PC-9 (cell line): ENCODE results near the gene TPRG1. TPM values are rescaled to one million over a fixed set of nuclear protein-coding genes. Genes with fewer than 3 reads are reported as not detected.
"Not testable (repeated sequence)": the region's sequence is repeated elsewhere in the genome, so short reads cannot be mapped to it uniquely, and the experiment has no call there.

Experiments used
- BruUV-seq: library from RNA; stranded (reverse); fragments of 400-500 nt; replicated peaks from 2 replicates; lab custom pipeline; 2021; lab: Mats Ljungman, UMichigan
- CTCF ChIA-PET: fragments of 300-600 bp; sonication (Branson Sonifier 250); formaldehyde crosslinking; loops from one replicate; lab custom pipeline; 2022; ENCODE audit warnings: antibody characterized with exemption; lab: Charles Lee
- POLR2A ChIA-PET: fragments of 300-600 bp; sonication (Branson Sonifier 250); formaldehyde crosslinking; loops from one replicate; lab custom pipeline; 2022; ENCODE audit warnings: antibody characterized with exemption; ENCODE audit not compliant: unreplicated experiment; lab: Charles Lee
- DNase-seq, 2 experiments: peaks; one replicate each; pipeline versions ENCODE4 v3.0.0 to v3.0.0-alpha.2; 2015 to 2022; ENCODE audit warnings: mixed read lengths in 1 of 2
- H2AFZ ChIP-seq: fragments of 200-600 bp; sonication (generic); 2 replicates; pipeline ENCODE4 v1.8.1; 2017; ENCODE audit warnings: antibody characterized with exemption
- H3F3A ChIP-seq: fragments of 200-600 bp; sonication (generic); 2 replicates; pipeline ENCODE4 v1.8.1; 2017; ENCODE audit warnings: antibody characterized with exemption, mild to moderate bottlenecking, low read depth; ENCODE audit not compliant: insufficient read depth
- H3K27ac ChIP-seq: fragments of 200-600 bp; sonication (generic); 2 replicates; pipeline ENCODE4 v1.6.1; 2016; ENCODE audit warnings: mixed run types
- H3K27me3 ChIP-seq: fragments of 200-600 bp; sonication (generic); 2 replicates; pipeline ENCODE4 v1.6.1; 2016; ENCODE audit warnings: low read depth, mixed run types; ENCODE audit not compliant: insufficient read depth
- H3K36me3 ChIP-seq: fragments of 200-600 bp; sonication (generic); 2 replicates; pipeline ENCODE4 v1.6.1; 2016; ENCODE audit warnings: low read depth, mixed run types
- H3K4me1 ChIP-seq: fragments of 200-600 bp; sonication (generic); replicated peaks from 2 replicates; pipeline ENCODE4 v1.6.1; 2016; ENCODE audit warnings: mixed run types; ENCODE audit not compliant: insufficient read depth
- H3K4me2 ChIP-seq: fragments of 200-600 bp; sonication (generic); 2 replicates; pipeline ENCODE4 v1.6.1; 2017; ENCODE audit warnings: mixed run types
- H3K4me3 ChIP-seq: fragments of 200-600 bp; sonication (generic); 2 replicates; pipeline ENCODE4 v1.6.1; 2016; ENCODE audit warnings: mixed run types
- H3K79me2 ChIP-seq: fragments of 200-600 bp; sonication (generic); 2 replicates; pipeline ENCODE4 v1.6.1; 2017; ENCODE audit warnings: low read depth, mixed run types
- H3K9me2 ChIP-seq: fragments of 200-600 bp; sonication (generic); 2 replicates; pipeline ENCODE4 v1.8.1; 2017; ENCODE audit warnings: mild to moderate bottlenecking; ENCODE audit not compliant: insufficient read depth
- H3K9me3 ChIP-seq: fragments of 200-600 bp; sonication (generic); 2 replicates; pipeline ENCODE4 v1.8.1; 2016; ENCODE audit warnings: low read depth; ENCODE audit not compliant: insufficient read depth
- H4K20me1 ChIP-seq: fragments of 200-600 bp; sonication (generic); 2 replicates; pipeline ENCODE4 v1.8.1; 2017; ENCODE audit not compliant: insufficient read depth
- EZH2 ChIP-seq: fragments of 200-600 bp; sonication (generic); IDR thresholded peaks from 2 replicates; pipeline ENCODE4 v1.8.0; 2017; ENCODE audit warnings: antibody characterized with exemption, low read depth
- intact Hi-C: fragments of 100-400 bp; cut with micrococcal nuclease; formaldehyde crosslinking; loops from one replicate; pipeline ENCODE4 v1.10.0; 2022; ENCODE audit not compliant: unreplicated experiment
- total RNA-seq: library from RNA; stranded (reverse); gene quantifications from 2 replicates; pipeline ENCODE4 v1.2.3, GENCODE V29; 2021
- TF ChIP-seq, protein P1 (sequence below): fragments of 200-600 bp; sonication (generic); conservative IDR thresholded peaks from 2 replicates; pipeline ENCODE4 v1.6.1; 2017; ENCODE audit warnings: mixed run types, antibody characterized with exemption, mild to moderate bottlenecking, moderate library complexity

The TPRG1 gene
- total RNA-seq, 1 experiment from 2014 or later = 1.9 TPM

DNA sequence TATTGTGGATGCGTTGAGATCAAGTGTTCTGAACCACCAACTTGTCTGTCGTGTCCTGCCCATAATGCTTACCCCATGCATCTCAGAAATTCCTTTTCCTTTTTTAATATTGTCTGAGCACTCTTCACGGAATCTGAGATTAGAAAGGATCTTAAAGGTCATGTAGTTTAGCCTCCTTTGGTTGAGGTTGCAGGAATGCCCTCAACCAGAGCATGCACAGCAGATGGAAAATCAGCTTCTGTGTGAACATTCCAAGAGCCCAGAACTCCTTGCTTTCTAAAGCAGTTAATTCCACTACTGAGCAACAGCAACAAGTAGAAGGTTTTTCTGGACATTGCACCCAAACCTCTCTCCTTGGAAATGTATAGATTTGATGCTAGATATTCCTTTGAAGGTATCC, 153.7 kb downstream of the TPRG1 start:
- no peaks in the 10 kb centered on the region for H3K79me2 ChIP-seq
- H3K4me1 ChIP-seq = peaks cover 40% of the 10 kb centered on the region
- no peaks in the 10 kb centered on the region for H3K27me3 ChIP-seq
- H3K27ac ChIP-seq = peak overlapping the region; percentile 87
- no peak overlapping the region for H3K4me3 ChIP-seq
- peak overlapping the region; percentile 29 for H3K4me2 ChIP-seq
- BruUV-seq = no TSS peak
- no peaks in the 10 kb centered on the region for H3K9me2 ChIP-seq
- ChIA-PET POLR2A (interaction anchor here (0.8 to 2.2 kb wide), 2 partner anchors 20 to 29 kb away, joined by 3 to 15 read pairs; no protein-coding TSS in a partner anchor), CTCF (interaction anchor here (0.7 to 2.5 kb wide), 2 partner anchors 53 to 635 kb away, joined by 3 to 19 read pairs; no protein-coding TSS in a partner anchor)
- no peak for DNase-seq
- peaks cover 32% of the 10 kb centered on the region for H3K36me3 ChIP-seq
- H3F3A ChIP-seq = peaks cover 41% of the 10 kb centered on the region
- no peaks in the 10 kb centered on the region for H4K20me1 ChIP-seq
- H2AFZ ChIP-seq = 0 out of 2 replicates have a peak overlapping the region, but pooled peaks have one; percentile 4
- TF ChIP-seq, protein P1, sequence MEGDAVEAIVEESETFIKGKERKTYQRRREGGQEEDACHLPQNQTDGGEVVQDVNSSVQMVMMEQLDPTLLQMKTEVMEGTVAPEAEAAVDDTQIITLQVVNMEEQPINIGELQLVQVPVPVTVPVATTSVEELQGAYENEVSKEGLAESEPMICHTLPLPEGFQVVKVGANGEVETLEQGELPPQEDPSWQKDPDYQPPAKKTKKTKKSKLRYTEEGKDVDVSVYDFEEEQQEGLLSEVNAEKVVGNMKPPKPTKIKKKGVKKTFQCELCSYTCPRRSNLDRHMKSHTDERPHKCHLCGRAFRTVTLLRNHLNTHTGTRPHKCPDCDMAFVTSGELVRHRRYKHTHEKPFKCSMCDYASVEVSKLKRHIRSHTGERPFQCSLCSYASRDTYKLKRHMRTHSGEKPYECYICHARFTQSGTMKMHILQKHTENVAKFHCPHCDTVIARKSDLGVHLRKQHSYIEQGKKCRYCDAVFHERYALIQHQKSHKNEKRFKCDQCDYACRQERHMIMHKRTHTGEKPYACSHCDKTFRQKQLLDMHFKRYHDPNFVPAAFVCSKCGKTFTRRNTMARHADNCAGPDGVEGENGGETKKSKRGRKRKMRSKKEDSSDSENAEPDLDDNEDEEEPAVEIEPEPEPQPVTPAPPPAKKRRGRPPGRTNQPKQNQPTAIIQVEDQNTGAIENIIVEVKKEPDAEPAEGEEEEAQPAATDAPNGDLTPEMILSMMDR = no peak
- no peak for TF ChIP-seq EZH2
- intact Hi-C loops = loop anchor here (2.0 to 10.0 kb wide), 2 partner anchors 239 to 1591 kb away; no protein-coding TSS in a partner anchor
- peaks cover 56% of the 10 kb centered on the region for H3K9me3 ChIP-seq

DNA sequence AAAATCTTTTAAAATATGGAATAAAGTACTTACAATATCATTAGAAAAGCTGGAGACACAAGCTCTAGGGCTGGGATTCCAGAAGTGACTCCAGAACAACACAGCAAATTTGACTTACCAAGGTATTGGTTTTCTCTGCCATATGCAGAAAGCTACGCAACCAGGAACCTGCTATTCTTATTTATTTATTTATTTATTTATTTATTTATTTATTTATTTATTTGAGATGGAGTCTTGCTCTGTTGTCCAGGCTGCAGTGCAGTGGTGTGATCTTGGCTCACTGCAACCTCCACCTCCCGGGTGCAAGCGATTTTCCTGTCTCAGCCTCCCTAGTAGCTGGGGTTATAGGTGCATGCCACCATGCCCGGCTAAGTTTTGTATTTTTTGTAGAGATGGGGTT, 157.9 kb downstream of the TPRG1 start:
- intact Hi-C loops = loop anchor here (10.0 kb wide), 1 partner anchor 1595 kb away; no protein-coding TSS in a partner anchor
- BruUV-seq, CTCF ChIA-PET, H2AFZ ChIP-seq, H4K20me1 ChIP-seq, H3K27me3 ChIP-seq, H3K4me2 ChIP-seq, H3K27ac ChIP-seq, H3K4me3 ChIP-seq, DNase-seq, POLR2A ChIA-PET, H3K9me2 ChIP-seq, H3K79me2 ChIP-seq: not testable (repeated sequence)
- H3F3A ChIP-seq = peaks cover 14% of the 10 kb centered on the region
- peaks cover 13% of the 10 kb centered on the region; the same call in 1 of the 2 replicates for H3K36me3 ChIP-seq
- H3K9me3 ChIP-seq = peaks cover 39% of the 10 kb centered on the region
- peaks cover 18% of the 10 kb centered on the region for H3K4me1 ChIP-seq

DNA sequence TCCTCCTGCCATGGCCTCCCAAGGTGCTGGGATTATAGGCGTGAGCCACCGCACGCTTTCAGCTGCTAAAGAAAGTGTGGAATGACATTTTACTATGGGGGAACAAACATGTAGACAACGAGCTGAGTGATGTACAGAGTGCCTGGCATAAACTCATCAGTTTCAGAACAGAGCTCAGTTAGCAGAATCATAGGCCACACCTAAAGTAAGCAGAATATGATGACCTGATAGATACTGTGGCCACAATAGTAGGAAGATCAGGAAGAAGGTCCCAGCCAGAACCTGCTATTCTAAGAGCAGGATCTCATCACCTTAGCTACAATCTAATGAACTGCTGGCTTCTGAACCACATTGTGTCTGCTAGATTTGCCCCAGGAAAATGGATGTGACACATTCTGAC, 158.3 kb downstream of the TPRG1 start:
- Histone ChIP-seq H3K9me2 (no peaks in the 10 kb centered on the region), H4K20me1 (no peaks in the 10 kb centered on the region), H3K36me3 (peaks cover 13% of the 10 kb centered on the region; the same call in 1 of the 2 replicates), H3K27me3 (no peaks in the 10 kb centered on the region), H3K4me1 (peaks cover 16% of the 10 kb centered on the region), H3K9me3 (peaks cover 39% of the 10 kb centered on the region), H3K27ac (no peak overlapping the region), H3K79me2 (no peaks in the 10 kb centered on the region), H3K4me3 (no peak overlapping the region), H2AFZ (no peak overlapping the region), H3F3A (peaks cover 12% of the 10 kb centered on the region), H3K4me2 (no peak overlapping the region)
- POLR2A ChIA-PET = interaction anchor here (0.6 kb wide), 1 partner anchor 238 kb away, joined by 6 read pairs; no protein-coding TSS in a partner anchor
- DNase-seq = no peak
- intact Hi-C loops = no loop called here
- no TSS peak for BruUV-seq
- CTCF ChIA-PET = no interaction called here
- TF ChIP-seq EZH2 = no peak
- TF ChIP-seq, protein P1 = no peak
